D721Med (cell line): Measurements from ENCODE around the gene MRM3.
"Not testable (repeated sequence)": the region's sequence is repeated elsewhere in the genome, so short reads cannot be mapped to it uniquely, and the experiment has no call there.

ENCODE experiments used
- DNase-seq: peaks from one replicate; pipeline ENCODE4 v3.0.0; 2011; ENCODE audit warnings: low spot score; ENCODE audit not compliant: insufficient read length
- FAIRE-seq: peaks from 2 replicates; lab custom pipeline; 2011; peaks lifted over from hg19 to GRCh38; lab: Jason Lieb, UNC
- TF ChIP-seq, protein P1 (sequence below): IDR thresholded peaks from 2 replicates; pipeline ENCODE4 v1.5.1; 2012; ENCODE audit warnings: mild to moderate bottlenecking, control low read depth; ENCODE audit not compliant: insufficient read depth; ENCODE audit errors: missing control alignments

The MRM3 gene

DNA sequence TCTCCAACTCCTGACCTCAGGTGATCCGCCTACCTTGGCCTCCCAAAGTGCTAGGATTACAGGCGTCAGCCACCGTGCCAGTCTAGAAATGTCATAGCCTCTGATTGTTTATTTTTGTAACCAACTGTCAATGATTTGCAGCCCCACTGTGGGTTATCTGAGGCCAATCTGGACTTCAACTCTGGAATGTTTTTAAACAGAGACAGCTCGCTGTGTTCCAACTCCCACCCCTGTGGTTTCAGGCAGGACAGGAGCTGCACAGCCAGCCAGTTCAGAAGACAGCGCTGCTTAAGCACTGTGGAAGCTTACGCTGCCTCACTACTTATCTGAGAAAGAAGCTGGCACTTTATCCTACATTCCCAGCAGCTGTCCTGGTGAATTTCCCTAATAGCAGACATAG is 19.5 kb downstream of the MRM3 start:
- DNase-seq (no peak), FAIRE-seq (no peak)
- TF ChIP-seq, protein P1, sequence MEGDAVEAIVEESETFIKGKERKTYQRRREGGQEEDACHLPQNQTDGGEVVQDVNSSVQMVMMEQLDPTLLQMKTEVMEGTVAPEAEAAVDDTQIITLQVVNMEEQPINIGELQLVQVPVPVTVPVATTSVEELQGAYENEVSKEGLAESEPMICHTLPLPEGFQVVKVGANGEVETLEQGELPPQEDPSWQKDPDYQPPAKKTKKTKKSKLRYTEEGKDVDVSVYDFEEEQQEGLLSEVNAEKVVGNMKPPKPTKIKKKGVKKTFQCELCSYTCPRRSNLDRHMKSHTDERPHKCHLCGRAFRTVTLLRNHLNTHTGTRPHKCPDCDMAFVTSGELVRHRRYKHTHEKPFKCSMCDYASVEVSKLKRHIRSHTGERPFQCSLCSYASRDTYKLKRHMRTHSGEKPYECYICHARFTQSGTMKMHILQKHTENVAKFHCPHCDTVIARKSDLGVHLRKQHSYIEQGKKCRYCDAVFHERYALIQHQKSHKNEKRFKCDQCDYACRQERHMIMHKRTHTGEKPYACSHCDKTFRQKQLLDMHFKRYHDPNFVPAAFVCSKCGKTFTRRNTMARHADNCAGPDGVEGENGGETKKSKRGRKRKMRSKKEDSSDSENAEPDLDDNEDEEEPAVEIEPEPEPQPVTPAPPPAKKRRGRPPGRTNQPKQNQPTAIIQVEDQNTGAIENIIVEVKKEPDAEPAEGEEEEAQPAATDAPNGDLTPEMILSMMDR, result no peak

DNA sequence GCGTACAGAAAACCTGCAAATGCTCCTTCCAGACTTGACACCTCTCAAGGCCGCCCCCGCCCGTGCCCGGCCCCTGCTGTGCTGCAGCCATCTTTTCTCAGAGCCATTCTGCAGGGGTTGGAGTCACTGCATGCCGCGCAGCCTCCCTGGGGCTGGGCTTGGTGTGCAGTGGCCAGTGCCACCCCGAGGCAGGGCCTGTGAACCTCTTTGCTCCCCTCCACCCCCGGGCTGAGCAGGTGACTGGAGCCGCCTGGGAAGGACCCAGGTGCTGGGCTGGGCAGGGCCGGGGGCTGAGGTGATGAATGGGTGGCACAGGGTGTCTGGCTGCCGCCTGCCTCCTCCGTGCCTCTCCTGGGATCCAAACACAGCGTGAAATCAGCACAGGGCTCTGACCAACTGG is 20.3 kb downstream of the MRM3 start:
- FAIRE-seq (no peak), DNase-seq (no peak)
- TF ChIP-seq, protein P1, result no peak

DNA sequence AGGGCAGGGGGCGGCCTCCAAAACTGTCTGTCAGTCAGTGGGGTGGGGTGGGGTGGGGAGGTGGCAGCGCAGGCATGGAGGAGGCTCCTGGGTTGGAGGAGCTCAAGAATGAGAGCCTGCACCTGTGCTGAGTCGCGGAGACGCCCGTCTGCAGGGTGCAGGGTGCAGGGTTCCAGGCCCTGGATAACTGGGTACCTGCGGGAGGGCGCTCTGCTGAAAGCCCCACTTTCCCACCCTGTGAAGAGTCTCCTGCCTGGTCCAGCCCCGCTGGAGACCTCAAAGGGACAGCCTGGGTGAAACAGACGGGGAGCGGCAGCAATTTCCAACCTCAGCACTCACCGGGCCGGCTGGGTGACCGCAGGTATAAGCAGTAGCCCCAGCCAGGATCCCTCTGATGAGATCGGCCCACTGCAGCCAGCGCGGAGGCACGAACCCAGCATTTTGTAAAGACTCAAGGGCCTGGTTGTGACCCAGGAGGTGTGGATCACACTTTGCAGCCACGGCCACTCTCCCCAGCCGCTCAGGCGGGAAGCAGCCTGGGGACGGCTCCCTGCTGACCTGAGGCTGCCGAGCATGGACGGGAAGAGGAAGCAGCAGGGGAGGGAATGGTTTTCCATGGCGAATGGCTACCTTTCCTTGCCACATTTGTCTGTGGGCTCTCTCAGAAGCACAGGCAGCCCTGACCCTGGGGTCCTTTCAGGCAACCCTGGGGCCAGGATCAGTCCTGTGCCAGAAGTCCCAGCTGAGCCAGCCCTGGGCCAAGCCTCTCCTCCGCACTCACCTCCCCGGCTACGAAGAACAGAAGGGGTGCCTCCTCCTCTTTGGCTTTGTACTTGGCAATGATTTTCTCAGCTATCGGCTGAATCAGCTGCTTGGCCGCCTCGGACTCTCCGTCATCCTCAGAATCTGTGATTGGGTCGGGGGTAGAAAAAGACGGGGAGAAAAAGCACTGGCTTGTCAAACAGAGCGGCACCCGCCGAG is 21.0 kb downstream of the MRM3 start:
- TF ChIP-seq, protein P1, result no peak
- DNase-seq, result no peak

DNA sequence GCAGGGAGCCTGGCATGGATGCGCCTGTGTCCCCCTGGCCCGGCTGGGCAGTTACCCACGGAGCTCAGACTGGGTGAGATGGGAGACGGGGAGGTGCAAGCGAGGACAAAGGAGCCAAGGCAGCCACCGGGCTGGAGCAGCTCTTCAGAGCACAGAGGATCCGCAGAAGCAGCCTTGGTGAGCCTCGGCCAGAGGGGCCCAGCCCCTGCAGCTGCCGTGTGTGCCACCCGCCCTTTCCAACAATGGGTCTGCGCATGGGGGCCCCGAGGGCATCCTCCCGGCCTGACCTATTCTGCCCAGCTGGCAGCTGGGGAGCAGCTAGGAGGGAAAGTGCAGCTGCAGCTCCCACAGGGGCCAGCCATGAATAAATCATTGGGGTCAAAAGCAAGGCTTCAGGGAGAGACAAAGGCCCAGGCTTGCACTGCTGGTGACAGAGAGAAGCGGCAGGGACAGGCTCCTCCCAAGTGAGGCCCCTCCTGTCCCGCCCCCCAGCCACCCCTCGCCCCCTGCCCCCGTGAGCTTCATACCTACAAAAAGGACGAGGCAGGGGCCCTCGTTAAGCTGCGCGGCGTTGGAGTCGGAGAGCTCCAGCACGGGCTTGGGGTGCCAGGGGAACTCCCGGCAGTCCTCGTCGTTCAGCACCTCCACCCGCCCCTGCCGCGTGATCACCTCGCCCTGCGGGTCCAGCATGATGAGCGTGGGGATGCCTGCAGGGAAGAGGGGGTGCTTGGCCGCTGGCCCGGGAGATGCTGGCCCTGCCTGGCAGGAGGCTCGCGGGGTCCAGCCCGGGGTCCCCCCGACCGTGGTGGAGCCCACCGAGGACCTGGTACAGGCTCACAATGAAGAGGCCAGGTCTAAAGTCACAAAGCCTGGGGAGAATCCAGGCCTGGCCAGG is 22.6 kb downstream of the MRM3 start:
- no peak for FAIRE-seq
- TF ChIP-seq, protein P1, result no peak
- no peak for DNase-seq

More for the DNA sequence above, 21.0 kb downstream of the MRM3 start:
- no peak for FAIRE-seq

GRCh38 chr17:805886-806285 is 23.7 kb downstream of the MRM3 start:
- not testable (repeated sequence) for DNase-seq, FAIRE-seq

- FAIRE-seq, result no peak
- no peak for DNase-seq
- TF ChIP-seq, protein P1, result no peak
Measured at GRCh38 chr17:806346-806745, 24.2 kb downstream of the MRM3 start.

DNA sequence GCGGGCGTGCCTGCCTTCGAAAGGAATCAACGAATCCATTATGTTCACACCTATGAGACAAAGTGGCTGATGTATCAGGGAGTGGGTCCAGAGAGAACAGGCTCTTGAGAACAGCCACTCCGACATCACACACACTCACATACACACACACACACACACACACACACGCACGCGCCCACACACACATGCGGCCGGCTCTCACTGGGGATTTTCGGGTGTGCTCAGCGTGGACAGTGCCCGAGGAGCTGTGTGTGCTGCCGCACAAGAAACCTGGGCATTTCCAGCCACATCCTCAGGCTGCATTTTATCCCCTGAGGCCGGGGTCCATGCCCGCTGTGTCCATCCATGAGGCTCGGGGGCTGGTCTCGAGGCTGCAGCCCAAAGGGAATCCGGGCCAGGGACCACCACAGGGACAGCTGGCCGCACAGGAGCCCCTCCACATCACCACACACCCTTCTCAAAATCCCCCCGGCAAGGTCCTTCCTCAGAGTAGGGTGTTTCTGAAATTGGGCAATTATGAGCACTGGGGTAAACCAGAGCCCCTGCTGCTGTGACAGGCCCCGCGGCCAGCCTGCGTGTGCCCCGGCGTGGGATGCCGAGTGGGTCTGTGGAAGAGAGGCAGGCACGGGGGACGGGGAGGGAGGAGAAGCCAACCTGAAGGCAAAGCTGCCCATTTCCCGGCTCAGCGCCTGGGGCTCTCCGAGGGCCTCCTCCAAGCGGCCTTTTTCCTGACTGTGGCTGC is 24.8 kb downstream of the MRM3 start:
- TF ChIP-seq, protein P1, result no peak
- FAIRE-seq, result no peak
- DNase-seq, result no peak
